ENCODE measurements around the gene DNAJC2. TPM values are rescaled to one million over a fixed set of nuclear protein-coding genes. Genes with fewer than 3 reads are reported as not detected.
"Not testable (repeated sequence)": the region's sequence is repeated elsewhere in the genome, so short reads cannot be mapped to it uniquely, and the experiment has no call there.

The DNAJC2 gene
- total RNA-seq, 2 donors from 2014 or later: 12.3 to 15.8 TPM

- DNase-seq: peak; percentile 72
- peak; percentile 95 to 97 for ATAC-seq
- intact Hi-C loops (cut with DNase I): not testable (repeated sequence)
Observed at GRCh38 chr7:103279963-103280802, 64.4 kb downstream of the DNAJC2 start.

- intact Hi-C loops (cut with DNase I): not testable (repeated sequence)
- DNase-seq (peak; percentile 26), ATAC-seq (peak; percentile 47 to 79)
Observed at GRCh38 chr7:103279636-103279962, 65.0 kb downstream of the DNAJC2 start.

- intact Hi-C loops (cut with DNase I); ATAC-seq; DNase-seq: not testable (repeated sequence)
Observed at GRCh38 chr7:103278195-103278594, 66.4 kb downstream of the DNAJC2 start.

GRCh38 chr7:103274867-103275266 lies 69.7 kb downstream of the DNAJC2 start:
- DNase-seq; intact Hi-C loops (cut with DNase I); ATAC-seq: not testable (repeated sequence)

GRCh38 chr7:103273374-103273773 lies 71.2 kb downstream of the DNAJC2 start:
- intact Hi-C loops (cut with DNase I); ATAC-seq; DNase-seq: not testable (repeated sequence)

- intact Hi-C loops (cut with DNase I); ATAC-seq; DNase-seq: not testable (repeated sequence)
Observed at GRCh38 chr7:103266229-103266628, 78.3 kb downstream of the DNAJC2 start.

- ATAC-seq; intact Hi-C loops (cut with DNase I): not testable (repeated sequence)
Observed at GRCh38 chr7:103264054-103264453, 80.5 kb downstream of the DNAJC2 start.

More at GRCh38 chr7:103264054-103264453, 80.5 kb downstream of the DNAJC2 start:
- not testable (repeated sequence) for DNase-seq

Other genes starting within 250 kb of the DNAJC2 start
- 1 to 10 TPM; 5.3 to 9.7 TPM for gene NAPEPLD, start 195.7 kb downstream of the DNAJC2 start, total RNA-seq
- gene PMPCB, start 47.3 kb downstream of the DNAJC2 start, total RNA-seq: 10 to 100 TPM; 49.2 to 55.9 TPM
- 100 to 1,000 TPM; 105 to 115 TPM for gene PSMC2, start 2.9 kb upstream of the DNAJC2 start, total RNA-seq
- not detected for gene SLC26A5, start 101.4 kb upstream of the DNAJC2 start, total RNA-seq